HG02981 (cell line): ENCODE measurements around the gene FSTL3.
"Not testable (repeated sequence)": the region's sequence is repeated elsewhere in the genome, so short reads cannot be mapped to it uniquely, and the experiment has no call there.

Source experiments
- ATAC-seq: cut with Tn5 transposase; IDR thresholded peaks from one replicate; pipeline ENCODE4 v1.9.1; 2021; ENCODE audit warnings: mild to moderate bottlenecking, moderate library complexity; ENCODE audit not compliant: unreplicated experiment

Gene FSTL3

GRCh38 chr19:709196-709964, 33.2 kb downstream of the FSTL3 start:
- no peak for ATAC-seq

GRCh38 chr19:709965-710571, 33.9 kb downstream of the FSTL3 start:
- ATAC-seq, result no peak

GRCh38 chr19:710767-711166, 34.6 kb downstream of the FSTL3 start:
- no peak for ATAC-seq

GRCh38 chr19:711254-711653, 35.1 kb downstream of the FSTL3 start:
- ATAC-seq, result no peak

- ATAC-seq, result no peak
Measured at GRCh38 chr19:715347-715746, 39.2 kb downstream of the FSTL3 start.

GRCh38 chr19:718251-718951, 42.2 kb downstream of the FSTL3 start:
- ATAC-seq, result no peak

GRCh38 chr19:718991-719512, 42.9 kb downstream of the FSTL3 start:
- no peak for ATAC-seq

- ATAC-seq, result no peak
Measured at GRCh38 chr19:719636-720344, 43.6 kb downstream of the FSTL3 start.

GRCh38 chr19:720345-721160, 44.4 kb downstream of the FSTL3 start:
- no peak for ATAC-seq

- ATAC-seq, result no peak
Measured at GRCh38 chr19:722553-723101, 46.4 kb downstream of the FSTL3 start.

GRCh38 chr19:723247-723646, 47.1 kb downstream of the FSTL3 start:
- no peak for ATAC-seq

GRCh38 chr19:723714-724113, 47.5 kb downstream of the FSTL3 start:
- no peak for ATAC-seq

GRCh38 chr19:725461-726089, 49.4 kb downstream of the FSTL3 start:
- ATAC-seq, result no peak

- ATAC-seq, result no peak
Measured at GRCh38 chr19:726993-727956, 51.1 kb downstream of the FSTL3 start.

- no peak for ATAC-seq
Measured at GRCh38 chr19:728011-728410, 51.8 kb downstream of the FSTL3 start.

- not testable (repeated sequence) for ATAC-seq
Measured at GRCh38 chr19:729564-729963, 53.4 kb downstream of the FSTL3 start.

- no peak for ATAC-seq
Measured at GRCh38 chr19:729965-730668, 53.9 kb downstream of the FSTL3 start.

GRCh38 chr19:731000-731399, 54.8 kb downstream of the FSTL3 start:
- no peak for ATAC-seq
